Erythroblast (primary cell): ENCODE data around the gene P2RX2.

Source experiments
- DNase-seq, 2 experiments: peaks; one replicate each; lab custom pipeline; 2025; lab: John Stamatoyannopoulos, UW
- GATA1 ChIP-seq: IDR thresholded peaks from 2 replicates; pipeline ENCODE4 v1.6.1; 2011; ENCODE audit warnings: low read depth, mild to moderate bottlenecking, control low read depth, low read length, moderate library complexity
- POLR2A ChIP-seq: IDR thresholded peaks from 2 replicates; pipeline ENCODE4 v1.6.1; 2011; ENCODE audit warnings: mild to moderate bottlenecking, low read length

Gene P2RX2

DNA sequence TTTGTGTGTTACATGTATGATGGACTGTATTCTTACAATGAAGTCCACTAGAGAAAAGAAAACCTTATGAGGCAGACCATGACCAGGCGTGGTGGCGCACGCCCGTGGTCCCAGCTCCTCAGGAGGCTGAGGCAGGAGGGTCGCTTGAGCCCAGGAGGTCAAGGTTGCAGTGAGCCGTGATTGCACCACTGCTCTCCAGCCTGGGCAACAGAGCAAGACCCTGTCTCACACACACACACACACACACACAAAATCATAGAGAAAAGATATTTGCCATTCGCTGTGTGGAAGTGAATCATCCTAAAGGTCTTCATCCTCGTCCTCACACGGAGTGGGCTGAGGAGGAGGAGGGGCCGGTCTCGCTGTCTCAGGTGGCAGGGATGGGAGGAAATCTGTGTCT, 40.5 kb upstream of the P2RX2 start:
- TF ChIP-seq POLR2A (no peak), GATA1 (no peak)

DNA sequence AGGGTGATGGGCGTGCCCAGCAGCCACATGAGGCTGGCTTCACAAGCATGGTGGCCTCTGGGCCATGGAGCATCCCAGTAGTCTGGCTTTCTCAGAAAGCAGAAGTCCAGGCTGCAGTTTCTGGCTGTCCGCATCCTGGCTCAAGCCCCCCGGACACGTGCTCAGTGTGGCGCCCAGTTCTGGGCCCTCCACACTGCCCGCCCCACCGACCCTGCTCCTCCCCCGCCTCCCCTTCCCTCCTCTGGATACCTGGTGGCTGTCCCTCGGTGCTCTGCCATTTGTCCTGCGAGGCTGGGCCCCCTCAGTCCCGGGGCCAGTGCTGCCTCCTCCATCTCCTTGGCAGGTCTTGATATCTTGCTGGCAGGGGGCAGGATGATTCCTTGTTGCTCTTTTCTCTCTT, 39.8 kb upstream of the P2RX2 start:
- DNase-seq, result no peak
- TF ChIP-seq GATA1, result no peak
- TF ChIP-seq POLR2A, result no peak

More for the DNA sequence above, 40.5 kb upstream of the P2RX2 start:
- no peak for DNase-seq

DNA sequence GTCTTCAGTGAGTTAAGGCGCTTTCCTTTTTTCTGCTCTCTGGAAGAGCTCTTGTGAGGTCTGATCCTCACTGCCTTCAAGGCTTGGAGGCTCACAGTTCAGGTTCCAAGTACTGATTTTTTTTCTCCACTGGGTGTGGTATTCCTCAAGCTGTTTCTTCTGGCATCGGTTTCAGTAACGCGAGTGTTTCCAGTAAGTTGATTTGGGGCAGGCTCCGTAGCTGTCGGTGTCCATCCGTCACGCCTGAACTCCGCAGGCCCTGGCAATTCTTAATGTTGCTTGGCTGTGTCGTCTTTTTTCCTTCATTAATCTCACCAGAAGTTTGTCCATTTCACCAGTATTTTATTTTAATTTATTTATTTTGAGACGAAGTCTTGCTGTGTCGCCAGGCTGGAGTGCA, 38.8 kb upstream of the P2RX2 start:
- no peak for TF ChIP-seq POLR2A
- TF ChIP-seq GATA1, result no peak
- DNase-seq, result no peak

GRCh38 chr12:132580701-132581292, 37.8 kb upstream of the P2RX2 start:
- no peak for DNase-seq
- TF ChIP-seq POLR2A, result no peak
- TF ChIP-seq GATA1, result no peak

- no peak for DNase-seq
- TF ChIP-seq GATA1 (no peak), POLR2A (no peak)
Observed at GRCh38 chr12:132581348-132582057, 37.1 kb upstream of the P2RX2 start.

DNA sequence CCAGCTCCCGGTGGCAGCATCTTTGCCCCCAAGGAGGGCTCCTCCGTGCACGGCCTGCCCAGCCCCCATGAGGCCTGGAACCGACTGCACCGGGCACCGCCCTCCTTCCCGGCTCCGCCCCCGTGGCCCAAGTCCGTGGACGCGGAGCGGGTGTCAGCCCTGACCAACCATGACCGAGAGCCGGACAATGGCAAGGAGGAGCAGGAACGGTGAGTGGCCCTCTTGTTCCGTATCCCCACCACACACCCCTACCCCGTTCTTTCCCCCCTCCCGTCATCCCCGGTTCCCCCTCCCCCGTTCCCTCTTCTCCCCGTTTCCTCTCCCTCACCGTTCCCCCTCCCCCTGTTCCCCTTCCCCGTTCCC, 36.5 kb upstream of the P2RX2 start:
- TF ChIP-seq GATA1 (no peak), POLR2A (no peak)
- DNase-seq, result no peak

DNA sequence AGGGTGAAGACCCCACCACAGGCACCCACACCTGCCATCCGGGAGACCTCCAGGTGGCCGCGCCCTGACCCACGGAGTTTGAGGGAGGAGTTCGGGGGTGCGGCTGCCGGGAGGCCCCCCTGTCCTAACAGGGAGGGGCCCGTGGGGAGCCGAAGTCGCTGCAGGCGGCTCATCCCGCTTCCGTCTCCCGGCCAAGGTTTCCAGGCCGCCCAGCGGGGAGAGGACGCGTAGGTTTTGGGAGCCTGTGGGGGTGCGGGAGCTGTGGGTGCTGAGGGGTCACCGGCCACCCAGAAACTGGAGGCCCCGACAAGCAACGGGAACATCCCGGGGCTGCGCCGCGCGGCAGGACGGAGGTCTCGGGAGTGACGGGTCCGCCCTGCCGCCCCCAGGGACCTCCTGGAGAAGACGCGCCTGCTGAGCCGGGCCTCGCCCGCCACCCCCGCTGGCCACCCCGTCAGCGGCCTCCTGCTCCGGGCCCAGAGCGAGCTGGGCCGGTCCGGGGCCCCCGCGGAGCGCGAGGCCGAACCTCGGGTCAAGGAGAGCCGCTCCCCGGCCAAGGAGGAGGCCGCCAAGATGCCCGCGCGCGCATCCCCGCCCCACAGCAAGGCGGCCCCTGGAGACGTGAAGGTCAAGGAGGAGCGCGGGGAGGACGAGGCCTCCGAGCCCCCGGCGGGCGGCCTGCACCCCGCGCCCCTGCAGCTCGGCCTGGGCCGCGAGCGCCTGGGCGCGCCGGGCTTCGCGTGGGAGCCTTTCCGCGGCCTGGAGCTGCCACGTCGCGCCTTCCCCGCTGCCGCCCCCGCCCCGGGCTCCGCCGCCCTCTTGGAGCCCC, 35.8 kb upstream of the P2RX2 start:
- DNase-seq, result no peak
- TF ChIP-seq GATA1, result no peak
- TF ChIP-seq POLR2A, result no peak

DNA sequence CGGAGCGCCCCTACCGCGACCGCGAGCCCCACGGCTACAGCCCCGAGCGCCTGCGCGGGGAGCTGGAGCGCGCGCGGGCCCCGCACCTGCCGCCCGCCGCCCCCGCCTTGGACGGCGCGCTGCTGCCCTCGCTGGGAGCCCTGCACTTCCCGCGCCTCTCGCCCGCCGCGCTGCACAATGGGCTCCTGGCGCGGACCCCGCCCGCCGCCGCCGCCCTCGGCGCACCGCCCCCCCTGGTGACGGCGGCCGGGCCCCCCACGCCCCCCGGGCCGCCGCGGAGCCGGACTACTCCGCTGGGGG, 35.2 kb upstream of the P2RX2 start:
- TF ChIP-seq POLR2A (no peak), GATA1 (no peak)
- no peak for DNase-seq

- TF ChIP-seq GATA1, result no peak
- TF ChIP-seq POLR2A, result no peak
- DNase-seq, result no peak
Observed at GRCh38 chr12:132583736-132584135, 34.8 kb upstream of the P2RX2 start.

GRCh38 chr12:132584429-132584828, 34.1 kb upstream of the P2RX2 start:
- no peak for DNase-seq
- TF ChIP-seq GATA1, result no peak
- TF ChIP-seq POLR2A, result no peak

DNA sequence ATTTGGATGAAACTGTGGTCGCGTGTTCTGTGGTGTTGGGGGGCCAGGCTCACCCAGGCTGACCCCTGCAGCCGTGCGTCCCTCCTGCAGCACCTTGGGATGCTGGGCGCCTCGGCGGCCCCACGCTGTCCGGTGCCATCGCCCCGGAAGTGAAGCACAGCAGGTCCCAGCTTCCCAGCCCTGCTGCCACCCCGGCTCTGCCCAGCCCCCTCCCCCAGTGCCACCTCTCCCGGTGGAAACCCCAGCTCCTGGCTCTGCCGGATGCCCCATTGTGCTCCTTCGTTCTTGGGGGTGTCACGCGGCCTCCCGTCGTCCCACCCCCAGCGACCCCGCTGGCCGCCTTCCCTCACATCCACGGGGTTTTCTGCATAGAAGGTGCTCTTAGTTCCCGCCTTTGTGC, 33.4 kb upstream of the P2RX2 start:
- TF ChIP-seq GATA1 (no peak), POLR2A (no peak)

DNA sequence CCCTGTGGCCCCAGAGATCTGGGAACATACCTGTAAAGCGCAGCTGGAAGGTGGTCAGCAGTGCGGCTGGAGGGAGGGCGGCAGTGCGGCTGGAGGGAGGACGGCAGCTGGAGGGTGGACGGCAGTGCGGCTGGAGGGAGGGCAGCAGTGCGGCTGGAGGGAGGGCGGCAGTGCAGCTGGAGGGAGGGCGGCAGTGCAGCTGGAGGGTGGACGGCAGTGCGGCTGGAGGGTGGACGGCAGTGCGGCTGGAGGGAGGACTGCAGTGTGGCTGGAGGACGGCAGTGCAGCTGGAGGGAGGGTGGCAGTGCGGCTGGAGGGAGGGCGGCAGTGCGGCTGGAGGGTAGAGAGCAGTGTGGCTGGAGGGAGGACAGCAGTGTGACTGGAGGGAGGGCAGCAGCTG, 31.6 kb upstream of the P2RX2 start:
- no peak for DNase-seq
- TF ChIP-seq GATA1, result no peak

More for the DNA sequence above, 33.4 kb upstream of the P2RX2 start:
- DNase-seq, result no peak

GRCh38 chr12:132587781-132588180, 30.8 kb upstream of the P2RX2 start:
- no peak for TF ChIP-seq POLR2A
- no peak for TF ChIP-seq GATA1
- DNase-seq, result no peak

- no peak for TF ChIP-seq POLR2A
- no peak for TF ChIP-seq GATA1
Observed at GRCh38 chr12:132588319-132588718, 30.3 kb upstream of the P2RX2 start.

More at GRCh38 chr12:132588319-132588718, 30.3 kb upstream of the P2RX2 start:
- DNase-seq, result no peak
